H9 (cell line): ENCODE data around the gene ELOVL2. TPM values are rescaled to one million over a fixed set of nuclear protein-coding genes. Genes with fewer than 3 reads are reported as not detected.

Experiments
- DNase-seq: peaks from one replicate; pipeline ENCODE4 v3.0.0-alpha.2; 2017
- H2AFZ ChIP-seq: one replicate; pipeline ENCODE4 v1.6.1; 2013; ENCODE audit warnings: mild to moderate bottlenecking, low read length, control low read depth, moderate library complexity
- H2AK5ac ChIP-seq: 2 replicates; pipeline ENCODE4 v1.6.1; 2013; ENCODE audit warnings: low read length, control low read depth, mixed read lengths; ENCODE audit not compliant: insufficient read length
- H2BK120ac ChIP-seq: one replicate; pipeline ENCODE4 v1.6.1; 2013; ENCODE audit warnings: low read depth, mild to moderate bottlenecking, low read length, control low read depth, inconsistent platforms; ENCODE audit not compliant: poor library complexity, severe bottlenecking
- H2BK12ac ChIP-seq: 2 replicates; pipeline ENCODE4 v1.6.1; 2013; ENCODE audit warnings: low read length, control low read depth, mixed read lengths, low read depth; ENCODE audit not compliant: insufficient read length
- H2BK15ac ChIP-seq: 2 replicates; pipeline ENCODE4 v1.6.1; 2013; ENCODE audit warnings: low read depth, low read length, control low read depth
- H2BK20ac ChIP-seq: one replicate; pipeline ENCODE4 v1.6.1; 2013; ENCODE audit warnings: low read depth, mild to moderate bottlenecking, low read length, control low read depth, inconsistent platforms; ENCODE audit not compliant: poor library complexity, severe bottlenecking
- H2BK5ac ChIP-seq: 2 replicates; pipeline ENCODE4 v1.6.1; 2013; ENCODE audit warnings: low read length, control low read depth, mixed read lengths; ENCODE audit not compliant: insufficient read length
- H3K14ac ChIP-seq: 2 replicates; pipeline ENCODE4 v1.6.1; 2013; ENCODE audit warnings: low read length, control low read depth; ENCODE audit not compliant: insufficient read depth
- H3K18ac ChIP-seq: 2 replicates; pipeline ENCODE4 v1.6.1; 2013; ENCODE audit warnings: low read depth, mild to moderate bottlenecking, mixed read lengths, low read length, control low read depth; ENCODE audit not compliant: insufficient read length
- H3K23ac ChIP-seq: 2 replicates; pipeline ENCODE4 v1.6.1; 2013; ENCODE audit warnings: low read length, control low read depth, mixed read lengths, low read depth; ENCODE audit not compliant: insufficient read length
- H3K23me2 ChIP-seq: 2 replicates; pipeline ENCODE4 v1.6.1; 2013; ENCODE audit warnings: low read depth, mild to moderate bottlenecking, mixed read lengths, low read length, control low read depth; ENCODE audit not compliant: insufficient read length, poor library complexity, severe bottlenecking
- H3K27ac ChIP-seq: 2 replicates; pipeline ENCODE4 v1.5.1; 2013; ENCODE audit warnings: low read length, control low read depth, mixed read lengths, low read depth; ENCODE audit not compliant: insufficient read length
- H3K27me3 ChIP-seq: 2 replicates; pipeline ENCODE4 v1.6.1; 2013; ENCODE audit warnings: low read length, control low read depth, inconsistent platforms; ENCODE audit not compliant: insufficient read depth
- H3K4ac ChIP-seq: 2 replicates; pipeline ENCODE4 v1.6.1; 2013; ENCODE audit warnings: low read depth, mild to moderate bottlenecking, control low read depth, inconsistent platforms, low read length, moderate library complexity
- H3K4me1 ChIP-seq: 2 replicates; pipeline ENCODE4 v1.6.1; 2013; ENCODE audit warnings: low read length, control low read depth, inconsistent platforms; ENCODE audit not compliant: insufficient read depth
- H3K4me2 ChIP-seq: 2 replicates; pipeline ENCODE4 v1.6.1; 2013; ENCODE audit warnings: low read length, control low read depth, mixed read lengths; ENCODE audit not compliant: insufficient read length, insufficient read depth
- H3K56ac ChIP-seq: 2 replicates; pipeline ENCODE4 v1.6.1; 2013; ENCODE audit warnings: low read depth, mild to moderate bottlenecking, mixed read lengths, low read length, control low read depth; ENCODE audit not compliant: insufficient read length
- H3K79me1 ChIP-seq: 2 replicates; pipeline ENCODE4 v1.6.1; 2013; ENCODE audit warnings: low read depth, mild to moderate bottlenecking, moderate library complexity, low read length, control low read depth, inconsistent platforms; ENCODE audit not compliant: insufficient read depth, poor library complexity, severe bottlenecking
- H3K79me2 ChIP-seq: 2 replicates; pipeline ENCODE4 v1.6.1; 2013; ENCODE audit warnings: low read length, control low read depth, inconsistent platforms; ENCODE audit not compliant: insufficient read depth
- H3K9ac ChIP-seq: 2 replicates; pipeline ENCODE4 v1.6.1; 2013; ENCODE audit warnings: low read length, control low read depth, mixed read lengths; ENCODE audit not compliant: insufficient read length; ENCODE audit errors: extremely low read depth
- H3K9me3 ChIP-seq: one replicate; pipeline ENCODE4 v1.6.1; 2013; ENCODE audit warnings: low read depth, low read length, inconsistent platforms; ENCODE audit not compliant: control insufficient read depth
- H3T11ph ChIP-seq: one replicate; pipeline ENCODE4 v1.6.1; 2013; ENCODE audit warnings: mild to moderate bottlenecking, low read length, control low read depth, inconsistent platforms
- H4K20me1 ChIP-seq: one replicate; pipeline ENCODE4 v1.6.1; 2013; ENCODE audit not compliant: control insufficient read depth, insufficient read length, insufficient read depth
- H4K5ac ChIP-seq: 2 replicates; pipeline ENCODE4 v1.6.1; 2013; ENCODE audit warnings: low read depth, mild to moderate bottlenecking, mixed read lengths, low read length, control low read depth; ENCODE audit not compliant: insufficient read length
- H4K8ac ChIP-seq: replicated peaks from 2 replicates; pipeline ENCODE4 v1.6.1; 2013; ENCODE audit warnings: low read length, control low read depth, mixed read lengths, low read depth; ENCODE audit not compliant: insufficient read length
- H4K91ac ChIP-seq: 2 replicates; pipeline ENCODE4 v1.6.1; 2013; ENCODE audit warnings: low read depth, mild to moderate bottlenecking, moderate library complexity, mixed read lengths, low read length, control low read depth; ENCODE audit not compliant: insufficient read length
- H3K27ac Mint-ChIP-seq, 3 experiments: 2 replicates in 2 of 3; 3 replicates in 1 of 3; pipeline ENCODE4 v1.8.0; 2020 to 2021; ENCODE audit warnings: mixed read lengths in 3 of 3, mild to moderate bottlenecking in 1 of 3, moderate library complexity in 1 of 3
- H3K27me3 Mint-ChIP-seq: 2 replicates; pipeline ENCODE4 v1.8.0; 2021; ENCODE audit warnings: low read depth, mild to moderate bottlenecking, moderate library complexity, mixed read lengths
- H3K36me3 Mint-ChIP-seq, 3 experiments: 2 replicates in 2 of 3; 3 replicates in 1 of 3; pipeline ENCODE4 v1.8.0; 2020 to 2021; ENCODE audit warnings: low read depth in 3 of 3, mixed read lengths in 3 of 3; ENCODE audit not compliant: insufficient read depth in 1 of 3
- H3K4me1 Mint-ChIP-seq, 2 experiments: 2 replicates each; pipeline ENCODE4 v1.8.0; 2020; ENCODE audit warnings: mixed read lengths in 2 of 2
- H3K4me3 Mint-ChIP-seq, 2 experiments: 2 replicates in 1 of 2; 3 replicates in 1 of 2; pipeline ENCODE4 v1.8.0; 2020 to 2021; ENCODE audit warnings: mild to moderate bottlenecking in 2 of 2, mixed read lengths in 2 of 2, moderate library complexity in 1 of 2
- H3K9me3 Mint-ChIP-seq, 2 experiments: 2 replicates in 1 of 2; 3 replicates in 1 of 2; pipeline ENCODE4 v1.8.0; 2020; ENCODE audit warnings: mild to moderate bottlenecking in 2 of 2, mixed read lengths in 2 of 2, moderate library complexity in 1 of 2
- WGBS: extraction: QIAGEN DNeasy Blood & Tissue Kit; methylation state at CpG from one replicate; pipeline ENCODE4 v1.1.7; 2013; ENCODE audit warnings: missing lambda C conversion rate, low lambda C conversion rate, mixed read lengths; ENCODE audit not compliant: insufficient read length; ENCODE audit errors: extremely low coverage; 5-methylcytosine and 5-hydroxymethylcytosine counted together
- total RNA-seq: library from RNA; stranded (reverse); gene quantifications from 2 replicates; pipeline ENCODE4 v1.2.1, GENCODE V29; 2021
- TF ChIP-seq, protein P1 (sequence below): fragments of 200-600 bp; sonication (generic); conservative IDR thresholded peaks from 3 replicates; pipeline ENCODE4 v1.8.0; 2021; ENCODE audit warnings: antibody characterized with exemption, mild to moderate bottlenecking

Gene ELOVL2
- total RNA-seq, 1 experiment from 2014 or later: 0.57 TPM

DNA sequence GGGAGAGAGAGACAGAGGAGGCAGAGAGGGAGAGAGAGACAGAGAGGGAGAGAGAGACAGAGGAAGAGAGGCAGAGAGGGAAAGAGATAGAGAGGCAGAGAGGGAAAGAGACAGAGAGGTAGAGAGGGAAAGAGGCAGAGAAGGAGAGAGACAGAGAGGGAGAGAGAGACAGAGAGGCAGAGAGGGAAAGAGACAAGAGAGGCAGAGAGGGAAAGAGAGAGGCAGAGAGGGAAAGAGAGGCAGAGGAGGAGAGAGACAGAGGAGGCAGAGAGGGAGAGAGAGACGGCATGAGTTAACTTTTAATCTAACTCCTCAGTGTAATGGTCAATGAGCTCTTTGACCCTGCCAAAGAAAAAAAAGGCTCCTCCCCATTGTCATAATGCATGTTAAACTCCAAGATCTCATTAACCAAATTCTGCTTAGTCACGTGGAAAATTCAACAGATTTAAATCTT lies 7.1 kb downstream of the ELOVL2 start:
- H4K20me1 ChIP-seq: no peaks in the 10 kb centered on the region
- H3K18ac ChIP-seq: no peak overlapping the region
- no peak overlapping the region for H2AK5ac ChIP-seq
- Mint-ChIP-seq H3K4me3 (no peak overlapping the region; a peak in 1 of 5 replicates), H3K36me3 (no peaks in the 10 kb centered on the region), H3K9me3 (no peaks in the 10 kb centered on the region), H3K27ac (no peak overlapping the region; a peak in 2 of 7 replicates), H3K4me1 (peaks cover 4 to 7% of the 10 kb centered on the region in 2 experiments; a peak in 3 of 4 replicates), H3K27me3 (peaks cover 28% of the 10 kb centered on the region)
- H3K23ac ChIP-seq: no peak overlapping the region
- no peak overlapping the region for H3K14ac ChIP-seq
- H2BK15ac ChIP-seq: no peak overlapping the region
- H4K5ac ChIP-seq: no peak overlapping the region
- no peak overlapping the region for H3K56ac ChIP-seq
- no peak overlapping the region for H3K4ac ChIP-seq
- H3K9ac ChIP-seq: no peak overlapping the region
- no peak overlapping the region for H2BK120ac ChIP-seq
- H3K9me3 ChIP-seq: no peaks in the 10 kb centered on the region
- H2BK12ac ChIP-seq: no peak overlapping the region
- no peak for DNase-seq
- no peak overlapping the region for H3K27ac ChIP-seq
- H3K79me2 ChIP-seq: no peaks in the 10 kb centered on the region
- TF ChIP-seq, protein P1, sequence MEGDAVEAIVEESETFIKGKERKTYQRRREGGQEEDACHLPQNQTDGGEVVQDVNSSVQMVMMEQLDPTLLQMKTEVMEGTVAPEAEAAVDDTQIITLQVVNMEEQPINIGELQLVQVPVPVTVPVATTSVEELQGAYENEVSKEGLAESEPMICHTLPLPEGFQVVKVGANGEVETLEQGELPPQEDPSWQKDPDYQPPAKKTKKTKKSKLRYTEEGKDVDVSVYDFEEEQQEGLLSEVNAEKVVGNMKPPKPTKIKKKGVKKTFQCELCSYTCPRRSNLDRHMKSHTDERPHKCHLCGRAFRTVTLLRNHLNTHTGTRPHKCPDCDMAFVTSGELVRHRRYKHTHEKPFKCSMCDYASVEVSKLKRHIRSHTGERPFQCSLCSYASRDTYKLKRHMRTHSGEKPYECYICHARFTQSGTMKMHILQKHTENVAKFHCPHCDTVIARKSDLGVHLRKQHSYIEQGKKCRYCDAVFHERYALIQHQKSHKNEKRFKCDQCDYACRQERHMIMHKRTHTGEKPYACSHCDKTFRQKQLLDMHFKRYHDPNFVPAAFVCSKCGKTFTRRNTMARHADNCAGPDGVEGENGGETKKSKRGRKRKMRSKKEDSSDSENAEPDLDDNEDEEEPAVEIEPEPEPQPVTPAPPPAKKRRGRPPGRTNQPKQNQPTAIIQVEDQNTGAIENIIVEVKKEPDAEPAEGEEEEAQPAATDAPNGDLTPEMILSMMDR: no peak
- H2BK20ac ChIP-seq: no peak overlapping the region
- H3K79me1 ChIP-seq: no peaks in the 10 kb centered on the region
- H3K23me2 ChIP-seq: no peaks in the 10 kb centered on the region
- H3T11ph ChIP-seq: no peak overlapping the region
- H3K4me1 ChIP-seq: peaks cover 3% of the 10 kb centered on the region; the same call in 1 of the 2 replicates
- H2AFZ ChIP-seq: no peak overlapping the region
- WGBS: no CpG with 5 or more reads among the region's 2 CpGs
- H3K4me2 ChIP-seq: no peak overlapping the region
- no peak overlapping the region for H4K91ac ChIP-seq
- H2BK5ac ChIP-seq: no peak overlapping the region
- H4K8ac ChIP-seq: no peak overlapping the region
- no peaks in the 10 kb centered on the region; the same call in 1 of the 2 replicates for H3K27me3 ChIP-seq
